Tibial nerve (tissue), 4 donors: Measurements from ENCODE around the gene KIF3A. TPM values are rescaled to one million over a fixed set of nuclear protein-coding genes. Genes with fewer than 3 reads are reported as not detected.
A peak's percentile ranks its signal among the peaks of the same experiment; 100 is the strongest.

Experiments
- DNase-seq, 2 donors: peaks; one replicate each; pipeline ENCODE4 v3.0.0-alpha.2; 2019; ENCODE audit warnings: low spot score in 2 of 2
- H3K27ac ChIP-seq, 4 donors: fragments of 200-600 bp; sonication (generic) in 3 of 4; one replicate each; pipeline ENCODE4 v1.5.1; 2017 to 2019; ENCODE audit warnings: mild to moderate bottlenecking in 1 of 4
- H3K27me3 ChIP-seq, 2 donors: fragments of 200-600 bp; sonication (generic) in 1 of 2; one replicate each; pipeline versions ENCODE4 v1.5.1 to v1.6.0; 2017 to 2019
- H3K36me3 ChIP-seq, 3 donors: fragments of 200-600 bp; sonication (generic); one replicate each; pipeline ENCODE4 v1.5.1; 2018 to 2019
- H3K4me1 ChIP-seq, 4 donors: fragments of 200-600 bp; sonication (generic) in 3 of 4; one replicate each; pipeline ENCODE4 v1.5.1; 2017 to 2019
- H3K4me3 ChIP-seq, 4 donors: fragments of 200-600 bp; sonication (generic) in 3 of 4; one replicate each; pipeline ENCODE4 v1.5.1; 2017 to 2019; ENCODE audit warnings: mild to moderate bottlenecking in 1 of 4, moderate library complexity in 1 of 4
- H3K9me3 ChIP-seq, 4 donors: fragments of 200-600 bp; sonication (generic) in 3 of 4; one replicate each; pipeline ENCODE4 v1.5.1; 2017 to 2019
- CTCF ChIP-seq, 5 experiments: fragments of 200-600 bp in 3 of 5; fragments of 450-650 bp in 2 of 5; sonication (generic) in 3 of 5; IDR thresholded peaks; one replicate each; pipeline ENCODE4 v1.5.1; 2016 to 2019; ENCODE audit warnings: antibody characterized with exemption in 5 of 5, mild to moderate bottlenecking in 3 of 5, moderate library complexity in 2 of 5
- EP300 ChIP-seq, 2 donors: sonication (generic); formaldehyde crosslinking; IDR thresholded peaks; one replicate each; pipeline ENCODE4 v1.6.1; 2017; ENCODE audit warnings: antibody characterized with exemption in 2 of 2, mild to moderate bottlenecking in 1 of 2
- POLR2A ChIP-seq, 2 donors: fragments of 450-650 bp; IDR thresholded peaks; one replicate each; pipeline ENCODE4 v1.6.1; 2017; ENCODE audit warnings: antibody characterized with exemption in 2 of 2, mild to moderate bottlenecking in 2 of 2, moderate library complexity in 2 of 2
- WGBS, 2 donors: methylation state at CpG; one replicate each; pipeline ENCODE4 v1.1.5; 2018; 5-methylcytosine and 5-hydroxymethylcytosine counted together
- total RNA-seq, 4 donors: library from RNA; depleted of rRNA; stranded (reverse); fragments of >200 nt; gene quantifications; one replicate each; pipeline ENCODE4 v1.1.0, GENCODE V29; 2016

Gene KIF3A
- total RNA-seq, 4 donors from 2014 or later = 8.4 to 11.6 (median 10.7) TPM

- peak; percentile 54 to 83 for DNase-seq
- H3K27ac ChIP-seq = peak overlapping the region in 1 of 4 donors; percentile 40
- H3K27me3 ChIP-seq = peaks cover 0 to 17% of the 10 kb centered on the region in 2 donors
- H3K4me3 ChIP-seq = no peak overlapping the region
- no peaks in the 10 kb centered on the region for H3K9me3 ChIP-seq
- H3K4me1 ChIP-seq = peaks cover 0 to 32% (median 5%) of the 10 kb centered on the region in 4 donors
- H3K36me3 ChIP-seq = no peaks in the 10 kb centered on the region
- TF ChIP-seq POLR2A (IDR thresholded peaks at IDR 0.05) (no peak), EP300 (IDR thresholded peaks at IDR 0.05) (peak in 1 of 2 donors; percentile 60)
- WGBS, 2 donors = 62 to 75% methylated on average over 7 of the region's 7 CpGs
Observed at GRCh38 chr5:132751444-132751843, 14.1 kb upstream of the KIF3A start.

- H3K36me3 ChIP-seq = no peaks in the 10 kb centered on the region
- H3K27me3 ChIP-seq = peaks cover 0 to 25% of the 10 kb centered on the region in 2 donors
- WGBS, 2 donors = 82 to 85% methylated on average over 10 of the region's 10 CpGs
- no peak for DNase-seq
- TF ChIP-seq CTCF (IDR thresholded peaks at IDR 0.05) (no peak), EP300 (IDR thresholded peaks at IDR 0.05) (no peak), POLR2A (IDR thresholded peaks at IDR 0.05) (no peak)
- H3K4me3 ChIP-seq = no peak overlapping the region
- H3K4me1 ChIP-seq = peaks cover 0 to 32% (median 5%) of the 10 kb centered on the region in 4 donors
- no peak overlapping the region for H3K27ac ChIP-seq
- H3K9me3 ChIP-seq = no peaks in the 10 kb centered on the region
Observed at GRCh38 chr5:132750471-132751230, 13.3 kb upstream of the KIF3A start.

GRCh38 chr5:132749506-132749905 is 12.2 kb upstream of the KIF3A start:
- Histone ChIP-seq H3K9me3 (no peaks in the 10 kb centered on the region), H3K36me3 (no peaks in the 10 kb centered on the region), H3K27me3 (peaks cover 0 to 37% of the 10 kb centered on the region in 2 donors), H3K27ac (no peak overlapping the region), H3K4me1 (peaks cover 0 to 32% (median 5%) of the 10 kb centered on the region in 4 donors), H3K4me3 (no peak overlapping the region)
- TF ChIP-seq EP300 (IDR thresholded peaks at IDR 0.05) (no peak), CTCF (IDR thresholded peaks at IDR 0.05) (no peak), POLR2A (IDR thresholded peaks at IDR 0.05) (no peak)
- 93 to 97% methylated on average over 2 of the region's 2 CpGs for WGBS, 2 donors
- DNase-seq = no peak

- Histone ChIP-seq H3K27me3 (peaks cover 0 to 46% of the 10 kb centered on the region in 2 donors), H3K9me3 (no peaks in the 10 kb centered on the region), H3K4me1 (peaks cover 0 to 32% (median 5%) of the 10 kb centered on the region in 4 donors), H3K4me3 (no peak overlapping the region), H3K36me3 (no peaks in the 10 kb centered on the region), H3K27ac (no peak overlapping the region)
- no peak for DNase-seq
- TF ChIP-seq CTCF (IDR thresholded peaks at IDR 0.05) (no peak), POLR2A (IDR thresholded peaks at IDR 0.05) (no peak), EP300 (IDR thresholded peaks at IDR 0.05) (no peak)
- 85 to 87% methylated on average over 10 of the region's 10 CpGs for WGBS, 2 donors
Observed at GRCh38 chr5:132748522-132749000, 11.2 kb upstream of the KIF3A start.

- TF ChIP-seq POLR2A (IDR thresholded peaks at IDR 0.05) (no peak), CTCF (IDR thresholded peaks at IDR 0.05) (no peak), EP300 (IDR thresholded peaks at IDR 0.05) (no peak)
- H3K36me3 ChIP-seq = no peaks in the 10 kb centered on the region
- peaks cover 0 to 32% (median 5%) of the 10 kb centered on the region in 4 donors for H3K4me1 ChIP-seq
- 52 to 68% methylated on average over 20 to 35 of the region's 76 CpGs for WGBS, 2 donors
- peak overlapping the region in 2 of 4 donors; percentile 4 to 66 for H3K27ac ChIP-seq
- no peaks in the 10 kb centered on the region for H3K9me3 ChIP-seq
- peaks cover 0 to 53% of the 10 kb centered on the region in 2 donors for H3K27me3 ChIP-seq
- peak overlapping the region; percentile 8 to 53 (median 36) for H3K4me3 ChIP-seq
- no peak for DNase-seq
Observed at GRCh38 chr5:132747616-132748440, 10.5 kb upstream of the KIF3A start.
